GM12874 (cell line): ENCODE data around the gene OOSP3.

Experiments used
- CTCF ChIP-seq: IDR thresholded peaks from 2 replicates; pipeline ENCODE4 v1.5.1; 2011; ENCODE audit warnings: low read depth, mild to moderate bottlenecking, control low read depth, low read length, moderate library complexity; ENCODE audit not compliant: insufficient read depth

Gene OOSP3

DNA sequence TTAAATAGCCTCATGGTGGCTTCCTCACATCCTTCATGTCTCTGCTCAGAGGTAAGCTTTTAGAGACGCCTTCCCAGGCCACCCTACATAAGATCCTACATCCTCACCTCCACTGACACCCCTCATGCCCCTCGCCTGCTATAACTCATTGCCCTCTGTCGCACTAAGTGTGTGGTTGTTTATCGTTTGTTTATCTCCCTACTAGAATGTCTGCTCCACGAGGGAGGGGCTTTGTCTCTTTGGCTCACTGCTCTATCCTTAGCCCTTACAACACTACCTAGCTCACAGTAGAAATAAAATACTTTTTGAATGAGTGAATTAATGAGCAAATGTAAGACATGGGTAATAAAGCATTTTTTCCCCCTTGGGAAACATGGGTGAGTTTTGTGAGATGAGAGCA, 32.0 kb upstream of the OOSP3 start:
- TF ChIP-seq CTCF: no peak

DNA sequence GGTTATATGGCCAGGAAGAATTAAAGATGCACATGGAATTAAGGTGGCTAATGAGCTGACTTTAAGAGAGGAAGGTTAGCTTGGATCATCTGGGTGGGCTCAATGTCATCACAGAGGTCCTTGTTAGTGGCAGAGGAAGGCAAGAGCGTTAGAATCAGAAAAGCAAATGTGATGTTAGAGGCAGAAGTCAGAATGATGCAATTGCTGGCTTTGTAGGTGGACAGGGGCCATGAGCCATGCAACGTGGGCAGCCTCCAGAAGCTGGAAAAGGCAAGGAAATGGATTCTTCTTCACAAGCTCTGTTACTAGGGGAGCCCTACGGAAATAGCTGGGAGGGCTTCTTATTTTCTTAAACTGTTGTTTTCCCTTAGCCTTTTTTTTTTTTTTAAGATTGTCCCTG, 31.0 kb upstream of the OOSP3 start:
- no peak for TF ChIP-seq CTCF

DNA sequence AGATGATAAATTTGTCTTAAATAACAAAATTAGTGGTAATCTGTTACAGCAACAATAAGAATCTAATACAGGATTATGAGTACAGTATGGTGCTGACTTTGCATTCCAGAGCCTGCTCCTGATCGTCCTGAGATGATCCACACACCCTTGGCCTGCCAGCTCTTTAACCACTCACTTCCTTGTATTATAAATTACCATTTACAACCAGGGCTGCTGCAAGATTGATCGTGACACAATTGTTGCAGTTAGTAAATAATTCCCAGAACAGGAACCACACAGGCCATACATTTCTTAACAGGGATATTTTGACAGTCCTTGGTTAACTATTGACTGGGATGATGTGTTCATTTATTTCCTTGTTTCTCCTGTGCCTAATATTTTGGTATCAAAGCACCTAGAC, 29.5 kb upstream of the OOSP3 start:
- TF ChIP-seq CTCF: no peak

GRCh38 chr11:59854871-59855270, 23.7 kb upstream of the OOSP3 start:
- TF ChIP-seq CTCF: no peak

DNA sequence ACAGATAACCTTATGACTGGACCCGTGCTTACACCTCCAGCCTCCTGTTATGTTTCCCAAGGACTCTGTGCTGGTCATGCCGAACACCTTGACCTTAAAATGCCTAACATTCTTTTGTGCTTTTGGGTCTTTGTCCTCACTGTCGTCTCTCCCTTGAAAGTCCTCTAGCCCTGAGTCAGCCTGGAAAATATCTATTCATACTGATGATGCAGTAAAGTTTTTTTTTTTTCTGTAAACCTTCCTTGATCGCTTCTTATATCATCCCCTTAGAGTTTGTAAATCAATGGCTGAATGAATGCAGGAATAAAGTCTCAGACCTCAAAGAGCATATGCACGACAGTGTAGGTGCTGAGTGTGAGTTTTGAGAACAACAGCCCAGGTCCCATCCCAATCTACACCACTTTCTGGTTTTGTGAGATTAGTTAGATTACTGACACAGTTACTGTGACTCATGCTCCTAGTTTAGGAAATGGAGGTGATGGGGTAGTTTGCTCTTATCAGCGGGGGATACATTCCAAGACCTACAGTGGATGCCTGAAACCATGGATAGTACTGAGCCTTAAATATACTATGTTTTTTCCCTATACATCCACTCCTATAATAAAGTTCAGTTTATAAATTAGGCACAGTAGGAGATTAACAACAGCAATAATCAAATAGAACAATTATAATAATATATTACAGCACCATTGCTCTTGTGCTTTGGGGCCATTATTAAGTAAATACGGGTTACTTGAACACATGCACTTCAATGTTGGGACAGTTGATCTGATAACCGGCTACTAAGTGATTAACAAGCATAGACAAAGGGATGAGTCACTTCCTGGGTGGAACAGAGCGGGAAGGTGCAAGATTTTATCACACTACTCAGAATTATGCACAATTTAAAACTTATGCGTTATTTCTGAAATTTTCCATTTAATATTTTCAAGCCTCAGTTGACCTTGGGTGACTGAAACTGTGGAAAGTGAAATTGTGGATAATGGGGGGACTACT, 20.8 kb upstream of the OOSP3 start:
- no peak for TF ChIP-seq CTCF

GRCh38 chr11:59859673-59860072, 18.9 kb upstream of the OOSP3 start:
- TF ChIP-seq CTCF: no peak

- no peak for TF ChIP-seq CTCF
Observed at GRCh38 chr11:59862252-59862651, 16.3 kb upstream of the OOSP3 start.
